ENCODE results near the gene DAAM2.

DNA sequence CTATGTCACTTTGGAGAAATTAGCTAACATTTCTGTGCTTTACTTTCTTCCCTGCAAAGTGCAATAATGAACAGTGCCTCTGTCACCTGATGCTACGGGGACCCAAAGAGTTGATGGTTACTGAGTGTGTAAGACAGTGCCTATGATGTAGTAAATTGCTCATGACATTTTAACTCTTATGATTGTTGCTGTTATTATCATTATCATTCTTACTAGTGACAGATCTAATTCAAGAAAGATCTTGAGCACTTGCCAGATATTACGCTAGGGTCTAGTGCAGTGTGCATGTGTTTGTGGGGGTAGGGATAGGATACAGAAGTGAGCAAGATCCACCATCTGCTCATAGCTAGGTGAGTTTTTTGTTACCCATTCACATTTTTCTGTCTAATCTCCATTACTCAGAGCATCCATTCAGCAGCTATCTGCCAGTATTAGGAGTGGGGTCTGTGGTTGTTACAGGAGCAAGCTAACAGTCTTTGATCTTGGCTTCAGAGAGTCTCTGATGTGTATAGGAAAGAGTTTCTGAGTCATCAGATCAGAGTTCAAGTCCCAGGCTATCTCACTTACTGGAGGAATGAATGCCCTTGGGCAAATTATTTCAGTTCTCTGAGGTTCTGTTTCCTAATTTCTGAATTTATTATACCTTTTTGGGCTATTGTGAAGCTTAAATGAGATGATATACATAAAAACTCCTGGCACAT, 33.1 kb upstream of the DAAM2 start:
- no peak for TF ChIP-seq EP300 (IDR thresholded peaks at IDR 0.05; ENCODE audit: low read length)
- no peak for TF ChIP-seq SMARCA4 (IDR thresholded peaks at IDR 0.05)
